Epidermal melanocyte (primary cell): Measurements from ENCODE around the gene PPP1R14B.
A peak's percentile ranks its signal among the peaks of the same experiment; 100 is the strongest.
"Not testable (repeated sequence)": the region's sequence is repeated elsewhere in the genome, so short reads cannot be mapped to it uniquely, and the experiment has no call there.

Source experiments
- DNase-seq: peaks from one replicate; pipeline ENCODE4 v3.0.0; 2011; ENCODE audit warnings: low spot score; ENCODE audit not compliant: insufficient read length

Gene PPP1R14B

GRCh38 chr11:64246621-64246870 lies 197 bp downstream of the PPP1R14B start:
- not testable (repeated sequence) for DNase-seq

DNA sequence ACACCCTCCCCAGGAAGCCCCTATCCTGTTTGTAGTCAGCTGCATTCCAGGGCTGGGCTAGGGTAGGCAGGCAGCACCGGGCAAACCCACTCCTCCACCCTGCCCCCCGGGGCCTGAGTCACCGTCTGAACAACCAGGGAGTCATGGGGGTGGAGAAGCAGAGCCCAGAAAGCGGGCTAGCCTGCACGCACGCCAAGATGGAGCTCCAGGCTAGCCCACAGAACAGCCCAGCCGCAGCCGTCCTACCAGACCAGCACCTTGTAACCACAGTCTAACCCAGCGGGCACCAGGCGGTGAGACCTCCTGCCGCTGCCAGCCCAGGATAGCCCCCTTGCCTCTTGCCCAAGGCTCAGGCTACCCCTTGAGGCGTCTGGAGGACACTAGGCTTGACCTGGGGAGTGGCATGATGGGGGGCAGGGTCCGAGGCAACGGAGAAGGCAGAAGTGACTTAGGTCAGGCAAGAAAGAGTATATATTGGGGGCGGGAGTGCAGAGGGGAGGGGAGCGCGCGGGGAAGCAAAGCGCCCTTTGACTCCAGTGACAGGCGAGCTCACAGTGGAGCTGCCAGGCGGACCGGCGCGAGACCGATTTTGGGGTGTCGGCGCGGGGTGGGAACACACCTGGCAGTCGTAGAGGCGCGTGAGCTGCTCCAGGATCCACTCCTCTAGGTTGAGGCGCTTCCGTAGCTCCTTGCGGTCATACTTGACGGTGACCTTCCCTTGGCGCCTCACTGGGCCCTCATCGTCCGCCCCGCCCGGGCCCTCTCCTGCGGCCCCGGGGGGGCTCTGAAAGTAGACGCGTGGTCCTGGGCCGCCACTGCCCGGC lies 734 bp downstream of the PPP1R14B start:
- DNase-seq = no peak

- DNase-seq = no peak
Observed at GRCh38 chr11:64245401-64245796, 1.3 kb downstream of the PPP1R14B start.

DNA sequence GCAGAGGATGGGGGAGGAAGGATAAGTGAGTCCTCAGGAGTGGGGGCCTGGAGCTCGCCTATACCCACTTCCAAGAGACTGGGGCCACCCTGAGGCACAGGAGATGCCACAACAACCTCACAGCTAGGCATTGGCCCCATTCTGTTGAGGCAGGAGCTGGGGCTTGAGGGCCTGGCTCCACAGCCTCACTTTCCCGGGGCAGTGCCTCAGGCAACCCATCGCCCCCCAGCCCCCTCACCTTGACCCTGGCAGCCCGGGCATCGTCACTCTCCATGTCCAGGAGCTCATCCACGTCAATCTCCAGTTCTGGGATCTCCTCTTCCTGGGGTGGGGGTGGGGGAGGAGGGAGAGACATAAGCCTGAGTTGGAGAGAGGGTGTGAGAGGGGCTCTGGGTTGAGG lies 1.8 kb downstream of the PPP1R14B start:
- no peak for DNase-seq

GRCh38 chr11:64244107-64244506 lies 2.6 kb downstream of the PPP1R14B start:
- DNase-seq = no peak

GRCh38 chr11:64243236-64243854 lies 3.4 kb downstream of the PPP1R14B start:
- DNase-seq = no peak

GRCh38 chr11:64241491-64242374 lies 5.0 kb downstream of the PPP1R14B start:
- DNase-seq = no peak

DNA sequence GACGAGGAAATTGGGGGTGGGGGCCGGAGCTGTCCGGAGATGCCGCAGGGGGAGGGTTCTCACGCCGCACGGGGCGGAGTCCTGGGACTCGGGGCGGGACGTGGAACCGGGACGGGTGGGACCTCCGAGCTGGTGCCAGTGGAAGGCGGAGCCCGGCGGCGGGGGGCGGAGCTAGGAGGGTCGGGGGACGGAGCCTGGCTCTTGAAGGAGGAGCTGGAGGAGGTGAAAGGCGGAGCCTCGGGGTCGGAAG lies 5.6 kb downstream of the PPP1R14B start:
- DNase-seq = peak; percentile 94

- DNase-seq = peak; percentile 97
Observed at GRCh38 chr11:64240435-64241240, 6.1 kb downstream of the PPP1R14B start, which contains the start of gene FKBP2. FKBP2 (plus strand) TSS chr11:64241095; CDS start chr11:64242388, 1,293 bp downstream.

DNA sequence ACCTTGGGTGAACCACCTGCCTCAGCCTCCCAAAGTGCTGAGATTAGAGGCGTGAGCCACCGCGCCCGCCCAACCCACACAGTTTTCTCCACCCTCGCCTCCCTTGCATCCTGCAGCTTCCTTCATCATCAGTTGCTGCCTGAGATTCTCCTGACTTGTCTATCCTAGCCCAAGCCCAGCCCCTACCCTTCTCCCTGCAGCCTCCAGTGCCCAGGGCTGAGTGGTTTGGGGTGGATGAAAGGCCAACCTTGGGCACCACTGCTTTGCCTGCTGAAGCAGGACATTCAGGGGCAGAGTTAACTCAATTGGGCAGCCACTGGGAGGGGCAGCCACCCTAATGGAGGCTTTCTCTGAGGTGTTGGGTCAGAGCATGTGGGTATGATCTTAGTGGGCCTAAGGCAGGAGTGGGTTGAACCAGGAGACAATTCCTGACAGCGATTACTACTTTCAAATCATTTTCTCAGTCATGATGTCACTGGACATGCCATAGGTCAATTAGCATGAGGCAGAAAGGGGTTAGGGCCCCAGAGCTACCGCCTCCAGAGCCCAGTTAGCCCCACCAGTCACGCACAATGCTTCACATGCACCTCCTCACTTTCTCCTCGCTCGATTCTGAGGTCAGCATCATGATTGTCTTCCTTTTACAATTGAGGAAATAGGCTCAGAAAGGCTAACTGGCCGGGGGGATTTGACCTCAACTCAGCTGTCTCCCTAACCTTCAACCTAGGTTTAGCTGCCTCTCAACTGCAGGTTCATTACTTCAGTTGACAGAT lies 6.9 kb downstream of the PPP1R14B start:
- DNase-seq = no peak

DNA sequence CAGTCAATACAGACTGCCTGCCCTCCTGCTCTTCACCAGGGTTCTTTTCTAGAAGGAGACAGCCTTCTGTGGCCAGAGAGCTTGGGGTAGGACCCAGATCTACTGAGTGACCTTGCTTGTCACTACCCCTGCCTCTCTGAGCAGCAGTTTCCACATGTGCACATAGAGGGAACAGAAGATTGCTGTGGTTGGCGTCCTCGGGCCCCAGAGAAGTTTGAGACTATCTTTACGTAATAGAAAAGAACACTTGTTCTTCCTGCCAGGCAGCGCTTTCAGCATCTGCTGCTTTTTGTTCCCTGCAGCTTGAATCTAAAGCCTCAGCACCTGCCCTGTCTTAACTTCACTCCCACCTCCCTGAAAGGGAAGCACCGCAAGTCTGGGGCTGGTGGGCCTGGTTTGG lies 7.7 kb downstream of the PPP1R14B start:
- DNase-seq = no peak

- no peak for DNase-seq
Observed at GRCh38 chr11:64238076-64238475, 8.7 kb downstream of the PPP1R14B start.

GRCh38 chr11:64237484-64237951 lies 9.2 kb downstream of the PPP1R14B start:
- DNase-seq = no peak

GRCh38 chr11:64235437-64236161 lies 11.1 kb downstream of the PPP1R14B start:
- DNase-seq = no peak

DNA sequence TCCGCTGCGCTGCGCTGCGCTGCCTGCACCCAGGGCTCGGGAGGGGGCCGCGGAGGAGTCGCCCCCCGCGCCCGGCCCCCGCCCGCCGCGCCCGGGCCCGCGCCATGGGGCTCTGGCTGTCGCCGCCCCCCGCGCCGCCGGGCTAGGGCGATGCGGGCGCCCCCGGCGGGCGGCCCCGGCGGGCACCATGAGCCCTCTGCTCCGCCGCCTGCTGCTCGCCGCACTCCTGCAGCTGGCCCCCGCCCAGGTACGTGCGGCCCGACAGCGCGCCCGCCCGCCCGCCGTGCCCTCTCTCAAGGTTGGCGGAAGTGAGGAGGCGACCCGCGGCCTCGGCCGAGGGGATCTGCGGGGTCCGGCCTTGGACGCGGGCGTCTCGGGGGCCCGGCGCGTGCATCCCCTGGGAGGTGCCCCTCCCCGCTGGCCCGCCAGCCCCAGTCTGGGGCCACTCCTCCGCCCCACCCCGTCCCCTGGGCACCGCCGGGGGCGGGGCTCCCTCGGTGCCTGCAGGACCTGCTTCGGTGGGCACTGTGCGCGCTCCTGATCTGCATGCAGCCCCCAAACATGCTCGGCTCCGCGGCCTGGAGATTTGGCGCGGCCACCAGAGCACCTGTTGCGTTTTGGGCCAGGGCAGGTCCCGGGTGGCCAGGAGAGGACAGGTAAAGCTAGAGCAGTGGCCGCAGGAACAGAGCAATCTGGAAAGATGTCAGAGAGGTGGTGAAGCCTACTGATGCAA lies 11.9 kb downstream of the PPP1R14B start:
- DNase-seq = no peak

DNA sequence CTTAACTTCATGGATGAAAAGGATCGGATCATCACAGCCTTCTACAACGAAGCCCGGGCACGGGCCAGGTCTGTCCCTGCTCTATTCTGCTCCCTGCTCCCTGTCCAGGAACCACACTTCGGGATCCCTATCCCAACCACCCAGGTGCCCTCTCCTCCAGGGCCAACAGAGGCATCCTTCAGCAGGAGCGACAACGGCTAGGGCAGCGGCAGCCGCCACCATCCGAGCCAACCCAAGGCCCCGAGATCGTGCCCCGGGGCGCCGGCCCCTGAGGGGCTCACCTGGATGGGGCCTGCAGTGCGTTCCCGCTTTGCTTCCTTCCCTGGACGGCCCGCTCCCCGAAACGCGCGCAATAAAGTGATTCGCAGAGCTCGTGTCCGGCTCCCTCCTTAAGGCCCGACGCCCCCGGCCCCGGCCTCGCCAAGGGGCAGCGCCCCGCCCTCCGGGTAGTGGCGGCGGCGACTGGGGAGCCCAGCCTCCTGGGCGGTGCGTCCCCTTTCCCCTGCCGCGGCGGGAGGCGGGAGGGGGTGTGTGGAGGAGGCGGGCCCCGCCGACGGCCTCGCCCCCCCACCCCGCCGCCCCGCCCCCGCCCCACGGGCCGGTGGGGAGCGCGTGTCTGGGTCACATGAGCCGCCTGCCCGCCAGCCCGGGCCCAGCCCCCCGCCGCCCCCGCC lies 12.7 kb downstream of the PPP1R14B start, which contains the start of gene VEGFB:
TSS of gene VEGFB (plus strand) at position 672 of the 674 bp plus-strand sequence. CDS start 250 bp downstream, outside the sequence.
- peak; percentile 67 for DNase-seq

GRCh38 chr11:64232967-64233315 lies 13.8 kb downstream of the PPP1R14B start:
- DNase-seq = no peak

DNA sequence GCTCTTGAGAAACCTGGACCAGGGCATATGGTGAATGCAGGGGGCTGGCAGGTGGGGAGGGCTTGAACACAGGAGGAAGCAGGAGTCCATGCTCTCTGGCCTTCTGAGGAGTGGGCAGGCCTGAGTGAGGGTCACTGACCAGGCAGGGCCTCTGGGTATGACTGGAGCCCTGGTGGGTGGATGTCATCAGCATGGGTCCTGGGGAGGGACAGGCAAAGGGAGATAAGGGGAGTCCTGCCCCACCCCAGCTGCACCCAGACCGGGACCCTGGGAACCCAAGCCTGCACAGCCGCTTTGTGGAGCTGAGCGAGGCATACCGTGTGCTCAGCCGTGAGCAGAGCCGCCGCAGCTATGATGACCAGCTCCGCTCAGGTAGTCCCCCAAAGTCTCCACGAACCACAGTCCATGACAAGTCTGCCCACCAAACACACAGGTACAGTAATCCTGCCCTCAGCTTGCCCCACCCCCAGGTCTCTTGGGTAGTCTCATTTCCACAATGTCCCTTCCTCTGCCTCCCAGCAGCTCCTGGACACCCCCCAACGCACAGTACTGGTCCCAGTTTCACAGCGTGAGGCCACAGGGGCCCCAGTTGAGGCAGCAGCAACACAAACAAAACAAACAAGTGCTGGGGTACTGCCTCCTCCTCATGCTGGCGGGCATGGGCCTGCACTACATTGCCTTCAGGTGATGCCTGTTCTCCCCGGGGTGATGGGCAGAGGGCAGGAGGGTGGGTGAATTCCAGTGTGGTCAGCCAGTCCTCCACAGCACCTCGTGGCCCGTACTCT lies 14.4 kb downstream of the PPP1R14B start:
- no peak for DNase-seq
